ENCODE measurements around the gene CNN2. TPM values are rescaled to one million over a fixed set of nuclear protein-coding genes. Genes with fewer than 3 reads are reported as not detected.

CNN2 gene
- total and polyA plus RNA-seq, 9 of the 15 experiments (the other 6 are each of a cell fraction or from before 2014, with no cell fraction given): 12.1 to 174 (median 52.7) TPM

GRCh38 chr19:999379-999719 is 27.1 kb upstream of the CNN2 start:
- WGBS (ENCODE audit: insufficient coverage, low coverage, missing lambda C conversion rate): 31% methylated on average over 3 of the region's 3 CpGs
- intact Hi-C loops (cut with micrococcal nuclease): no loop called here
- ChIA-PET CTCF (ENCODE audit: low intra/inter-chr PET ratio) (no interaction called here), POLR2A (no interaction called here)
- TF ChIP-seq ZFX (CRISPR knock-in tag; IDR thresholded peaks at IDR 0.05): no peak
- no peak for TF ChIP-seq AFF1 (IDR thresholded peaks at IDR 0.05; ENCODE audit: low read depth in 1 of 2, partially characterized antibody in 2 of 2)
- TF ChIP-seq TCFL5 (CRISPR knock-in tag; conservative IDR thresholded peaks at IDR 0.05): no peak
- no peak for TF ChIP-seq ZNF408 (CRISPR knock-in tag; IDR thresholded peaks at IDR 0.05; ENCODE audit: low read depth)
- no peak for TF ChIP-seq HMGN3 (IDR thresholded peaks at IDR 0.05; ENCODE audit: borderline replicate concordance, extremely low read depth, insufficient read length, low read depth, low read length)
- no peak for TF ChIP-seq RBBP5 (IDR thresholded peaks at IDR 0.05; ENCODE audit: borderline replicate concordance, insufficient read depth, low read length, poor library complexity, severe bottlenecking)
- no peak for TF ChIP-seq RBM15 (IDR thresholded peaks at IDR 0.05; ENCODE audit: insufficient read depth, low read length)
- no peak for TF ChIP-seq ASH1L (IDR thresholded peaks at IDR 0.05; ENCODE audit: borderline replicate concordance, low read depth, partially characterized antibody)
- no peak for TF ChIP-seq CAMTA2 (CRISPR knock-in tag; conservative IDR thresholded peaks at IDR 0.05)
- TF ChIP-seq STAT6 (CRISPR knock-in tag; IDR thresholded peaks at IDR 0.05): no peak
- Histone ChIP-seq H2AFZ (ENCODE audit: low read depth, low read length) (no peak overlapping the region), H3K9me1 (ENCODE audit: control insufficient read depth, insufficient read depth, low read length) (peaks cover 3% of the 10 kb centered on the region), H3K9me3 (replicated peaks; ENCODE audit: control insufficient read depth, insufficient read depth, low read depth, low read length) (no peaks in the 10 kb centered on the region), H3K36me3 (ENCODE audit: control insufficient read depth, insufficient read depth, low read length) (peaks cover 12% of the 10 kb centered on the region; the same call in 1 of the 3 replicates), H3K9ac (ENCODE audit: insufficient read depth in 1 of 2, low read depth in 2 of 2, low read length in 2 of 2) (no peak overlapping the region), H4K20me1 (replicated peaks; ENCODE audit: control insufficient read depth, insufficient read depth, low read length) (no peaks in the 10 kb centered on the region; the same call in 1 of the 2 replicates), H3K4me1 (replicated peaks in 1 of 2; ENCODE audit: control insufficient read depth in 2 of 2, insufficient read depth in 2 of 2, low read length in 2 of 2) (peaks cover 9 to 70% of the 10 kb centered on the region in 2 experiments), H3K4me3 (no peak overlapping the region), H3K4me2 (ENCODE audit: insufficient read depth, low read length) (no peak overlapping the region), H3K27me3 (ENCODE audit: control insufficient read depth in 2 of 2, insufficient read depth in 2 of 2, low read length in 2 of 2) (no peaks in the 10 kb centered on the region), H3K27ac (ENCODE audit: extremely low read depth, low read depth, low read length) (no peak overlapping the region), H3K79me2 (ENCODE audit: control insufficient read depth, insufficient read depth, low read length) (no peaks in the 10 kb centered on the region)
- ATAC-seq: no peak
- no TSS peak for BruUV-seq (replicated peaks)
- FAIRE-seq: no peak
- DNase-seq (ENCODE audit: extremely low read depth in 1 of 4, low spot score in 3 of 4): no peak
- in situ Hi-C loops (cut with MboI): no loop called here
